Measurements from ENCODE around the gene RHBDL1. TPM values are rescaled to one million over a fixed set of nuclear protein-coding genes. Genes with fewer than 3 reads are reported as not detected.

The RHBDL1 gene
- total RNA-seq, 1 donor from 2014 or later, result 1.7 TPM

GRCh38 chr16:649631-650030, 25.8 kb upstream of the RHBDL1 start:
- H3K27ac ChIP-seq, result peak overlapping the region; percentile 75
- H3K36me3 ChIP-seq, result no peaks in the 10 kb centered on the region
- intact Hi-C loops (cut with DNase I), result loop anchor here (10.0 kb wide), 1 partner anchor 265 kb away; the partner anchor contains the start of gene PGAP6
- no peak for DNase-seq (ENCODE audit: extremely low spot score in 2 of 2)
- no peaks in the 10 kb centered on the region for H3K9me3 ChIP-seq
- H3K4me3 ChIP-seq, result peak overlapping the region; percentile 62 to 72
- H3K4me1 ChIP-seq, result peaks cover 43% of the 10 kb centered on the region
- H3K27me3 ChIP-seq, result no peaks in the 10 kb centered on the region
- no peak for TF ChIP-seq POLR2A (IDR thresholded peaks at IDR 0.05)
- TF ChIP-seq POLR2AphosphoS5 (IDR thresholded peaks at IDR 0.05; ENCODE audit: insufficient read depth in 1 of 2, low read depth in 1 of 2), result no peak

- intact Hi-C loops (cut with DNase I), result no loop called here
- H3K27ac ChIP-seq, result no peak overlapping the region
- no peak overlapping the region for H3K4me3 ChIP-seq
- H3K9me3 ChIP-seq, result no peaks in the 10 kb centered on the region
- no peaks in the 10 kb centered on the region for H3K27me3 ChIP-seq
- no peaks in the 10 kb centered on the region for H3K36me3 ChIP-seq
- TF ChIP-seq, protein P1, sequence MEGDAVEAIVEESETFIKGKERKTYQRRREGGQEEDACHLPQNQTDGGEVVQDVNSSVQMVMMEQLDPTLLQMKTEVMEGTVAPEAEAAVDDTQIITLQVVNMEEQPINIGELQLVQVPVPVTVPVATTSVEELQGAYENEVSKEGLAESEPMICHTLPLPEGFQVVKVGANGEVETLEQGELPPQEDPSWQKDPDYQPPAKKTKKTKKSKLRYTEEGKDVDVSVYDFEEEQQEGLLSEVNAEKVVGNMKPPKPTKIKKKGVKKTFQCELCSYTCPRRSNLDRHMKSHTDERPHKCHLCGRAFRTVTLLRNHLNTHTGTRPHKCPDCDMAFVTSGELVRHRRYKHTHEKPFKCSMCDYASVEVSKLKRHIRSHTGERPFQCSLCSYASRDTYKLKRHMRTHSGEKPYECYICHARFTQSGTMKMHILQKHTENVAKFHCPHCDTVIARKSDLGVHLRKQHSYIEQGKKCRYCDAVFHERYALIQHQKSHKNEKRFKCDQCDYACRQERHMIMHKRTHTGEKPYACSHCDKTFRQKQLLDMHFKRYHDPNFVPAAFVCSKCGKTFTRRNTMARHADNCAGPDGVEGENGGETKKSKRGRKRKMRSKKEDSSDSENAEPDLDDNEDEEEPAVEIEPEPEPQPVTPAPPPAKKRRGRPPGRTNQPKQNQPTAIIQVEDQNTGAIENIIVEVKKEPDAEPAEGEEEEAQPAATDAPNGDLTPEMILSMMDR (IDR thresholded peaks at IDR 0.05), result no peak
- no peak for TF ChIP-seq POLR2AphosphoS5 (IDR thresholded peaks at IDR 0.05; ENCODE audit: insufficient read depth in 1 of 2, low read depth in 1 of 2)
- TF ChIP-seq POLR2A (IDR thresholded peaks at IDR 0.05), result no peak
- peaks cover 27% of the 10 kb centered on the region for H3K4me1 ChIP-seq
- DNase-seq (ENCODE audit: extremely low spot score in 2 of 2), result no peak
Observed at GRCh38 chr16:651844-652243, 23.6 kb upstream of the RHBDL1 start.

DNA sequence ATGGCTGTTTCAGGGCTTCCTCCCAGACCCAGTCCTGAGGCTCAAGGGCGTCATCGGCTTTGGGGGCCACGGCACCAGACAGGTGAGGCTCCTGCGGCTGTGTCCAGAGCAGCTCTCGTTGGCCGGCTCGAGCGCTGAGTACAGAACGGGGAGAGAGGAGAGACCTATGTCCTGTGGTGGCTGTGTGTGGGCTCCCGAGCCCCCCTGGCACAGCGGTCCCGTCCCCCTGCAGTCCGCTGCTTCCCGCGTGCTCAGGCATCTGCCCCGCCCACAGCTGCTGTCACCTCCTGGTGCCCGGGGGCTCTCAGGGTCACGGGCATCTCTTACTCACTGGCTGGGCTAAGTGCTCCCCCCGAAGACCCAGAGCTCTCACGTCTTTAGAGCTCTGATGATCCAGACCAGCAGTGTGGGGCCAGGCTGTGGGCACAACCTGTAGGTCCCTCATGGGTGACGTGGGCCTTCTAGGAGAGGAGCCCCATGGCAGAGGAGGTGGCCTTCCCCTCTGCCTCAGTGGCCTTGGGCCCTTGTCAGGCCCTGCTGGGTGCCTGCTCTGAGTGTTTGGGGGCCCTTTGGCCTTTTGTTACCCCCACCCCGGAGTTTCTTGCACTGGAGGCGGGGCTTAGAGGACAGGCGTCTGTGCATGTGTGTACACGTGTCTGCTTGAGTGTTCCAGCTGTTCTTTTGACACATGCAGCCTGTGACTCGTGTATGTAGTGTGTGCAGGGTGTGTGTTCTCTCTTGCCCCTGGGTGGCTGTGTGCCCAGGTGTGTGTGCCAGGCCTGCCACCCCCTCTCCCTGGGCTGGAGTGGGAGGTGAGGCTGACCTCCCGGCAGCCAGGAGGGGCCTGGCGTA, 22.8 kb upstream of the RHBDL1 start:
- H3K9me3 ChIP-seq, result no peaks in the 10 kb centered on the region
- no peaks in the 10 kb centered on the region for H3K27me3 ChIP-seq
- H3K36me3 ChIP-seq, result no peaks in the 10 kb centered on the region
- H3K27ac ChIP-seq, result no peak overlapping the region
- H3K4me1 ChIP-seq, result peaks cover 20% of the 10 kb centered on the region
- TF ChIP-seq POLR2AphosphoS5 (IDR thresholded peaks at IDR 0.05; ENCODE audit: insufficient read depth in 1 of 2, low read depth in 1 of 2) (no peak), POLR2A (IDR thresholded peaks at IDR 0.05) (no peak)
- TF ChIP-seq, protein P1 (IDR thresholded peaks at IDR 0.05), result no peak
- no peak overlapping the region for H3K4me3 ChIP-seq
- DNase-seq (ENCODE audit: extremely low spot score in 2 of 2), result no peak
- intact Hi-C loops (cut with DNase I), result no loop called here

DNA sequence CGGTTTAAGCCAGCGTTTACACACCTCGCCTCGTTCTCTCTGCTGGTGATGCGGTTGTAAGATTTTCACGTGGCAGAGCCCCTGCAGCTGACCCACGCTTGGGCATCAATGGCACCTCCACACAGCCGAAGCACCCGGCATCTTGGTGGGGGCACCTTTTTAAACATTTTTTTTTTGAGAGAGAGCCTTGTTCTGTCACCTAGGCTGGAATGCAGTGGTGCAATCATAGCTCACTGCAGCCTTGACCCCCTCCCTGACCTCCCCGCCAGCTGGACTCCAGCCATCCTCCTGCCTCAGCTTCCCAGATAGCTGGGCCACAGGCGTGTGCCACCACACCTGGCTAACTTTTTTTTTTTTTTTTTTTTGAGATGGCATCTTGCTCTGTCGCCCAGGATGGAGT, 21.4 kb upstream of the RHBDL1 start:
- intact Hi-C loops (cut with DNase I), result no loop called here
- H3K27me3 ChIP-seq, result no peaks in the 10 kb centered on the region
- H3K4me1 ChIP-seq, result peaks cover 10% of the 10 kb centered on the region
- no peak overlapping the region for H3K27ac ChIP-seq
- no peaks in the 10 kb centered on the region for H3K36me3 ChIP-seq
- no peak for DNase-seq (ENCODE audit: extremely low spot score in 2 of 2)
- H3K9me3 ChIP-seq, result no peaks in the 10 kb centered on the region
- TF ChIP-seq POLR2AphosphoS5 (IDR thresholded peaks at IDR 0.05; ENCODE audit: insufficient read depth in 1 of 2, low read depth in 1 of 2) (no peak), POLR2A (IDR thresholded peaks at IDR 0.05) (no peak)
- TF ChIP-seq, protein P1 (IDR thresholded peaks at IDR 0.05), result no peak
- H3K4me3 ChIP-seq, result no peak overlapping the region

DNA sequence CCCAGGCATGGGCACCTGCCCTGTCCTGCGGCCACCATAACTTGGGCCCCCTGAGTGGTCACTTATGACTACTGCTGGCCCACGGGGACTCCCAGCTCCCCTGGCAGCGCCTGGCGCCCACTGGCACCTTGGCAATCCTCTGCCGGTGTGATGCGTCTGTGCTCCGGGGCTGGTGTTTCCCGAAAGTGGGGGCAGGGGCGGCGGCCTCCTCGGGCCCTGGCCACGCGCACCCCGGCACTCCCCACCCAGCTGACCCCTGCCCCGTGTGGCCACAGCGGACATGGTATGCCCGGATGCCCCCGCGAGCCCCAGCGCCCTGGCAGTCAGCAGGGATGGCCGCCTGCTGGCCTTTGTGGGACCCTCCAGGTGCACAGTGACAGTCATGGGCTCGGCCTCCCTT, 18.0 kb upstream of the RHBDL1 start:
- H3K4me3 ChIP-seq, result no peak overlapping the region
- TF ChIP-seq POLR2A (IDR thresholded peaks at IDR 0.05) (no peak), POLR2AphosphoS5 (IDR thresholded peaks at IDR 0.05; ENCODE audit: insufficient read depth in 1 of 2, low read depth in 1 of 2) (no peak)
- TF ChIP-seq, protein P1 (IDR thresholded peaks at IDR 0.05), result no peak
- no peaks in the 10 kb centered on the region for H3K9me3 ChIP-seq
- H3K36me3 ChIP-seq, result no peaks in the 10 kb centered on the region
- intact Hi-C loops (cut with DNase I), result no loop called here
- H3K27me3 ChIP-seq, result no peaks in the 10 kb centered on the region
- H3K4me1 ChIP-seq, result peaks cover 18% of the 10 kb centered on the region
- no peak for DNase-seq (ENCODE audit: extremely low spot score in 2 of 2)
- H3K27ac ChIP-seq, result no peak overlapping the region

Data from vagina (tissue), 2 donors.